Chondrocyte (in vitro differentiated cells): ENCODE results near the gene IST1. TPM values are rescaled to one million over a fixed set of nuclear protein-coding genes. Genes with fewer than 3 reads are reported as not detected.
A peak's percentile ranks its signal among the peaks of the same experiment; 100 is the strongest.

Experiments used
- DNase-seq: peaks from one replicate; pipeline ENCODE4 v3.0.0; 2021; ENCODE audit warnings: mixed read lengths, low spot score
- H3K27ac Mint-ChIP-seq: one replicate; pipeline ENCODE4 v1.8.0; 2021; ENCODE audit warnings: mild to moderate bottlenecking, moderate library complexity, mixed read lengths; ENCODE audit not compliant: unreplicated experiment
- H3K27me3 Mint-ChIP-seq: 2 replicates; pipeline ENCODE4 v1.8.0; 2021; ENCODE audit warnings: low read depth, mixed read lengths
- H3K36me3 Mint-ChIP-seq: 2 replicates; pipeline ENCODE4 v1.8.0; 2021; ENCODE audit warnings: low read depth, mixed read lengths
- H3K4me1 Mint-ChIP-seq: 2 replicates; pipeline ENCODE4 v1.8.0; 2021; ENCODE audit warnings: low read depth, mild to moderate bottlenecking, mixed read lengths
- H3K4me3 Mint-ChIP-seq: one replicate; pipeline ENCODE4 v1.8.0; 2021; ENCODE audit warnings: mild to moderate bottlenecking, moderate library complexity, mixed read lengths; ENCODE audit not compliant: unreplicated experiment
- H3K9me3 Mint-ChIP-seq: 2 replicates; pipeline ENCODE4 v1.8.0; 2021; ENCODE audit warnings: low read depth, mixed read lengths
- total RNA-seq: library from RNA; stranded (reverse); gene quantifications from 3 replicates; pipeline ENCODE4 v1.2.1, GENCODE V29; 2021
- TF ChIP-seq, protein P1 (sequence below): fragments of 200-600 bp; sonication (generic); IDR thresholded peaks from 2 replicates; pipeline ENCODE4 v1.5.0; 2021; ENCODE audit warnings: antibody characterized with exemption, mild to moderate bottlenecking, moderate library complexity

Gene IST1
- total RNA-seq, 1 donor from 2014 or later: 172 TPM

DNA sequence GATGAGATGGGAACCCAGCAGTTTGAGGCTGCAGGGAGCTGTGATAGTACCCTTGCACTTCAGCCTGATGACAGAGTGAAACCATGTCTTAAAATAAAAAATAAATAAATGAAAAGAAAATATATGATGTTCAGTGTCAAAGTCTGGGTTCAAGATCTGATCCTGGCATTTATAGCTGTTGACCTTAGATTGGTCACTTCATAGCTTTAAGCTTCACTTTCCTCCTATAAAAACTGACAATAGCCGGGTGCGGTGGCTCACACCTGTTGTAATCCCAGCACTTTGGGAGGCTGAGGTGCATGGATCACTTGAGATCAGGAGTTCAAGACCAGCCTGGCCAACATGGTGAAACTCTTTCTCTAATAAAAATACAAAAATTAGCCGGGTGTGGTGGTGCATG is 6.2 kb upstream of the IST1 start:
- H3K27ac Mint-ChIP-seq: no peak overlapping the region
- H3K9me3 Mint-ChIP-seq: no peaks in the 10 kb centered on the region
- H3K27me3 Mint-ChIP-seq: no peaks in the 10 kb centered on the region
- no peak overlapping the region for H3K4me3 Mint-ChIP-seq
- TF ChIP-seq, protein P1, sequence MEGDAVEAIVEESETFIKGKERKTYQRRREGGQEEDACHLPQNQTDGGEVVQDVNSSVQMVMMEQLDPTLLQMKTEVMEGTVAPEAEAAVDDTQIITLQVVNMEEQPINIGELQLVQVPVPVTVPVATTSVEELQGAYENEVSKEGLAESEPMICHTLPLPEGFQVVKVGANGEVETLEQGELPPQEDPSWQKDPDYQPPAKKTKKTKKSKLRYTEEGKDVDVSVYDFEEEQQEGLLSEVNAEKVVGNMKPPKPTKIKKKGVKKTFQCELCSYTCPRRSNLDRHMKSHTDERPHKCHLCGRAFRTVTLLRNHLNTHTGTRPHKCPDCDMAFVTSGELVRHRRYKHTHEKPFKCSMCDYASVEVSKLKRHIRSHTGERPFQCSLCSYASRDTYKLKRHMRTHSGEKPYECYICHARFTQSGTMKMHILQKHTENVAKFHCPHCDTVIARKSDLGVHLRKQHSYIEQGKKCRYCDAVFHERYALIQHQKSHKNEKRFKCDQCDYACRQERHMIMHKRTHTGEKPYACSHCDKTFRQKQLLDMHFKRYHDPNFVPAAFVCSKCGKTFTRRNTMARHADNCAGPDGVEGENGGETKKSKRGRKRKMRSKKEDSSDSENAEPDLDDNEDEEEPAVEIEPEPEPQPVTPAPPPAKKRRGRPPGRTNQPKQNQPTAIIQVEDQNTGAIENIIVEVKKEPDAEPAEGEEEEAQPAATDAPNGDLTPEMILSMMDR: no peak
- DNase-seq: no peak
- H3K4me1 Mint-ChIP-seq: peaks cover 9% of the 10 kb centered on the region
- H3K36me3 Mint-ChIP-seq: no peaks in the 10 kb centered on the region

DNA sequence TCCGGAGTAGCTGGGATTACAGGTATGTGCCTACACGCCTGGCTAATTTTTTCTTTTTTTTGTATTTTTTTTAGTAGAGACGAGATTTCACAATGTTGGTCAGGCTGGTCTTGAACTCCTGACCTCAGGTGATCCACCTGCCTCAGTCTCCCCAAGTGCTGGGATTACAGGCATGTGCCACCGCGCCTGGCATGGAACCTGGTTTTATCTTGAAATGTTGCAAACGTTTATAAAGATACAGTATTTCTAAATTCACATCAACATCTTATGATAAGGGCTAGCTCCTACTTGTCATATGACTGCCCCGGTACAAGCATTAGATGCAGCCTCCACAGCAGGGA is 1.5 kb upstream of the IST1 start:
- TF ChIP-seq, protein P1: no peak
- Mint-ChIP-seq H3K27me3 (no peaks in the 10 kb centered on the region), H3K9me3 (no peaks in the 10 kb centered on the region), H3K36me3 (no peaks in the 10 kb centered on the region), H3K4me1 (peaks cover 21% of the 10 kb centered on the region), H3K27ac (peak overlapping the region; percentile 99), H3K4me3 (peak overlapping the region; percentile 92)
- no peak for DNase-seq

DNA sequence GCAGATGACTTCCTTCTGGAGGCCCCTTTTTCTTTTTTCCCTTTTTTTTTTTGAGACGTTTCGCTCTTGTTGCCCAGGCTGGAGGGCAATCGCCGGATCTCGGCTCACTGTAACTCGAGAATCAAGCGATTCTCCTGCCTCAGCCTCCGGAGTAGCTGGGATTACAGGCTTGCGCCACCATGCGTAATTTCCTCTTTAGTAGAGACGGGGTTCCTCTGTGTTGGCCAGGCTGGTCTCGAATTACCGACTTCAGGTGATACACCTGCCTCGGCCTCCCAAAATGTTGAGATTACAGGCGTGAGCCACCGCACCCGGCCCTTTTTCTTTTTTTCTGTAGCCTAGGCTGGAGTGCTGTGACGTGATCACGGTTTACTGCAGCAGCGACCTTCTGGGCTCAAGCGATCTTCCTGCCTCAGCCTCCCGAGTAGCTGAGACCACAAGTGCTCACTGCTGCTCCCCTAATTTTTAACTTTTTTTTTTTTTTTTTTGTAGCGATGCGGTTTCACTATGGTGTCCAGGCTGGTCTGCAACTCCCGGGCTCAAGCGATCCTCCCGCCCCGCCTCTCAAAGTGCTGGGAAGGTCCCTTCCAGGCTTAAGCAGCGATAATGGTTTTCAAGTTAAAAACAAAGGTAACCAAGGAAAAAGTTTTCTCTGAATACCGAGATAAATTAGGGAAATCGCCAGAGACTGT is 956 bp upstream of the IST1 start:
- no peaks in the 10 kb centered on the region for H3K27me3 Mint-ChIP-seq
- peak overlapping the region; percentile 92 for H3K4me3 Mint-ChIP-seq
- H3K4me1 Mint-ChIP-seq: peaks cover 24% of the 10 kb centered on the region
- DNase-seq: no peak
- no peaks in the 10 kb centered on the region for H3K9me3 Mint-ChIP-seq
- no peaks in the 10 kb centered on the region for H3K36me3 Mint-ChIP-seq
- H3K27ac Mint-ChIP-seq: peak overlapping the region; percentile 99
- TF ChIP-seq, protein P1: peak; percentile 56

DNA sequence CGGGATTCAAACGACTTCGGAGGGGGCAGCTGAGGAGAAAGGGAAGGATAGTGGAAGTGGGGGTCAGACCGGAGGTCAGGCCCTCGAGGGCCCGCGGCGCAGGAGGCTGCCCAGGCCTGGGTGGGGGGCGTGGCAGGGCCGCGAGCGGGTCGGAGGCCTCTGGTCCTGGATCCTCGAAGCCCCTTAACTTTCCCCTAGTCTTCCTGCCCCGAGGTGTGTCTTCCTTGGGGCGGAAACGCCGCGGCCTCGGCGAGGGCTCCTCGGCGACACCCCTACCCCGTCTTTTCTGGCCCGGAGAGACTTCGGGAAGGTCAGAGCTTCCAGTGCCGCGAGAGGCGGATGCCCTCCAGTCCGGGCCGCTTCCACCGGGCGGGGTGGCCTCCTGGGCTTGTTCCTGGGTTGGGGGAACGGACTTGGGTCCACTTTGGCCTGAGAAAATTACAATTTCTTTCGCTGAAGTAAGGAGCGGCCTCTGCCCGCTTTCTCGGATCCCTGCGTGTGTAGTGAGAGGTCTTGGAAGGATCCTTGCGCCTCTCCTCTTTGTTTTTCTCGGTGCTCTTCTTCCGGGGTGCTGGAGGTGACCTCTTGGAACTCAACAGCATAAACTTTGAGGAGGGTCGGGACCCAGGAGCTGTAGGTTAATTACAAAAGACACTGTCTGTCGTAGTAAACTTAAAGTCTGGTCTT is 491 bp downstream of the IST1 start:
- Mint-ChIP-seq H3K4me3 (peak overlapping the region; percentile 92), H3K27me3 (no peaks in the 10 kb centered on the region), H3K4me1 (peaks cover 31% of the 10 kb centered on the region), H3K36me3 (no peaks in the 10 kb centered on the region), H3K27ac (peak overlapping the region; percentile 99), H3K9me3 (no peaks in the 10 kb centered on the region)
- no peak for DNase-seq
- TF ChIP-seq, protein P1: no peak

DNA sequence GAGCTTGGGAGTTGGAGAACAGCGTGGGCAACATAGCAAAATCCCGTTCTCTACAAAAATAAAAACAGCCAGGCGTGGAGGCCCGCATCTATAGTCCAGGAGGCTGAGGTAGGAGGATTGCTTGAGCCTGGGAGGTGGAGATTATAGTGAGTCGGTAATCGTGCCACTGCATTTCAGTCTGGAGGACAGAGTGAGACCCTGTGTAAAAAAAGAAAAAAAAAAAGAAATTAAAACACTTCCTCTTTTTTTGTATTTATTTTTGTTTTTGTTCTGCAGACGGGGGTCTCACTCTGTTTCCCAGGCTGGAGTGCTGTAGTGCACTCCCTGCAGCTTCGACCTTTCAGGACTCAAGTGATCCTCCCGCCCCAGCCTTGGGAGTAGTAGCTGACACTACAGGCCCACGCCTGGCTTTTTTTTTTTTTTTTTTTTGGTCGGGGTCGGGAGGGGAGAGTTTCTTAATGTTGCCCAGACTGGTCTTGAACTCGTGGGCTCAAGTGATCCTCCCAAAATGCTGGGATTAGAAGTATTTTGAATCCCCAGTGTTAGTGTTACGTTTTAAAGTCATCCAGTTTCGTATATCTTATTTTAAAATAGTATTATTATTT is 1.5 kb downstream of the IST1 start:
- peak overlapping the region; percentile 82 for H3K27ac Mint-ChIP-seq

More for the DNA sequence above, 1.5 kb downstream of the IST1 start:
- Mint-ChIP-seq H3K4me1 (peaks cover 37% of the 10 kb centered on the region), H3K27me3 (no peaks in the 10 kb centered on the region), H3K9me3 (no peaks in the 10 kb centered on the region), H3K36me3 (no peaks in the 10 kb centered on the region), H3K4me3 (peak overlapping the region; percentile 92)
- no peak for DNase-seq
- TF ChIP-seq, protein P1: no peak
